Gastrocnemius medialis (tissue), 4 donors: ENCODE data around the gene ATAD1. TPM values are rescaled to one million over a fixed set of nuclear protein-coding genes. Genes with fewer than 3 reads are reported as not detected.

Source experiments
- ATAC-seq, 2 donors: fragments of 150-250 bp; one replicate each; pipeline ENCODE4 v1.9.1; 2016
- DNase-seq, 2 donors: peaks; one replicate each; pipeline ENCODE4 v3.0.0-alpha.2; 2019
- H3K27ac ChIP-seq, 4 donors: fragments of 200-600 bp; sonication (generic); 1 replicate in 1 of 4; 2 replicates in 3 of 4; pipeline ENCODE4 v1.5.1; 2016 to 2018; ENCODE audit warnings: mild to moderate bottlenecking in 2 of 4, moderate library complexity in 1 of 4
- H3K27me3 ChIP-seq, 3 donors: fragments of 200-600 bp; sonication (generic) in 2 of 3; 1 replicate in 1 of 3; 2 replicates in 2 of 3; pipeline versions ENCODE4 v1.5.1 to v1.6.0; 2016 to 2019; ENCODE audit warnings: mild to moderate bottlenecking in 1 of 3, moderate library complexity in 1 of 3
- H3K36me3 ChIP-seq, 2 donors: fragments of 200-600 bp; sonication (generic) in 1 of 2; one replicate each; pipeline ENCODE4 v1.5.1; 2017 to 2018
- H3K4me1 ChIP-seq, 2 donors: fragments of 200-600 bp; sonication (generic) in 1 of 2; one replicate each; pipeline ENCODE4 v1.5.1; 2016 to 2017; ENCODE audit warnings: mild to moderate bottlenecking in 2 of 2
- H3K4me3 ChIP-seq, 4 donors: fragments of 200-600 bp; sonication (generic) in 3 of 4; 1 replicate in 1 of 4; 2 replicates in 3 of 4; pipeline ENCODE4 v1.5.1; 2016 to 2019; ENCODE audit warnings: mild to moderate bottlenecking in 2 of 4
- H3K9me3 ChIP-seq, 3 donors: fragments of 200-600 bp; sonication (generic) in 2 of 3; 1 replicate in 1 of 3; 2 replicates in 2 of 3; pipeline ENCODE4 v1.5.1; 2016 to 2019
- POLR2A ChIP-seq, 2 donors: fragments of 450-650 bp; IDR thresholded peaks; one replicate each; pipeline ENCODE4 v1.6.1; 2017; ENCODE audit warnings: antibody characterized with exemption in 2 of 2, mild to moderate bottlenecking in 2 of 2, moderate library complexity in 2 of 2
- in situ Hi-C, 4 donors: fragments of 200-750 bp; cut with MboI; loops; one replicate each; pipeline versions ENCODE4 v1.15.0 to v1.8.0; 2017; ENCODE audit warnings: low sequenced_read_pairs in 4 of 4
- intact Hi-C: fragments of 100-400 bp; cut with DNase I; formaldehyde crosslinking; loops from one replicate; pipeline ENCODE4 v1.15.1; 2023; ENCODE audit warnings: low total_unique reads
- total RNA-seq, 4 donors: library from RNA; depleted of rRNA; stranded (reverse); fragments of >200 nt; gene quantifications; one replicate each; pipeline versions ENCODE4 v1.1.0 to v1.2.3, GENCODE V29; 2016
- TF ChIP-seq, protein P1 (sequence below), 5 experiments: fragments of 450-650 bp in 3 of 5; fragments of 200-600 bp in 2 of 5; sonication (generic) in 2 of 5; IDR thresholded peaks in 4 of 5; conservative IDR thresholded peaks in 1 of 5; 1 replicate in 4 of 5; 2 replicates in 1 of 5; pipeline ENCODE4 v1.5.1; 2016 to 2019; ENCODE audit warnings: antibody characterized with exemption in 5 of 5, mild to moderate bottlenecking in 3 of 5, moderate library complexity in 3 of 5

Gene ATAD1
- total RNA-seq, 4 donors from 2014 or later, result 32.0 to 65.4 (median 51.0) TPM

DNA sequence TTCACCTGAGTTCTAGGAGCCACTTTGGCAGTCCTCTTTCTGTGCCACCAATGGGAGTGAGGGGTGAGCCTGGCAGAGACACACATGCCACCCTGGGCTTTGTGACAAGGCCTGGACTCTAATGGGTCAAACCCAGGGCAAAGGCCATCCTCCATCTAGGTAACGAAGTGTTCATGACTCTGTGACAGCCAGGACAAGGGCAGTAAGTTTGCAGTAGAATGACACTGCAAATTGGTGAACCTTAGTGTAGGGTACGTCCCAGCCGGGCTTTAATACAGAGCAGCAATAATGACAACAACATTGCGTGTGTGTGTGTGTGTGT, 115.1 kb downstream of the ATAD1 start:
- ATAC-seq, result no peak
- Histone ChIP-seq H3K36me3 (no peaks in the 10 kb centered on the region), H3K27ac (no peak overlapping the region), H3K4me3 (no peak overlapping the region), H3K9me3 (no peaks in the 10 kb centered on the region), H3K4me1 (no peaks in the 10 kb centered on the region), H3K27me3 (no peaks in the 10 kb centered on the region)
- no peak for TF ChIP-seq POLR2A (IDR thresholded peaks at IDR 0.05)
- TF ChIP-seq, protein P1, sequence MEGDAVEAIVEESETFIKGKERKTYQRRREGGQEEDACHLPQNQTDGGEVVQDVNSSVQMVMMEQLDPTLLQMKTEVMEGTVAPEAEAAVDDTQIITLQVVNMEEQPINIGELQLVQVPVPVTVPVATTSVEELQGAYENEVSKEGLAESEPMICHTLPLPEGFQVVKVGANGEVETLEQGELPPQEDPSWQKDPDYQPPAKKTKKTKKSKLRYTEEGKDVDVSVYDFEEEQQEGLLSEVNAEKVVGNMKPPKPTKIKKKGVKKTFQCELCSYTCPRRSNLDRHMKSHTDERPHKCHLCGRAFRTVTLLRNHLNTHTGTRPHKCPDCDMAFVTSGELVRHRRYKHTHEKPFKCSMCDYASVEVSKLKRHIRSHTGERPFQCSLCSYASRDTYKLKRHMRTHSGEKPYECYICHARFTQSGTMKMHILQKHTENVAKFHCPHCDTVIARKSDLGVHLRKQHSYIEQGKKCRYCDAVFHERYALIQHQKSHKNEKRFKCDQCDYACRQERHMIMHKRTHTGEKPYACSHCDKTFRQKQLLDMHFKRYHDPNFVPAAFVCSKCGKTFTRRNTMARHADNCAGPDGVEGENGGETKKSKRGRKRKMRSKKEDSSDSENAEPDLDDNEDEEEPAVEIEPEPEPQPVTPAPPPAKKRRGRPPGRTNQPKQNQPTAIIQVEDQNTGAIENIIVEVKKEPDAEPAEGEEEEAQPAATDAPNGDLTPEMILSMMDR (IDR thresholded peaks at IDR 0.05 in 4 of 5, conservative IDR thresholded peaks at IDR 0.05 in 1 of 5), result no peak
- DNase-seq, result no peak
- intact Hi-C loops, result no loop called here
- in situ Hi-C loops, result no loop called here

DNA sequence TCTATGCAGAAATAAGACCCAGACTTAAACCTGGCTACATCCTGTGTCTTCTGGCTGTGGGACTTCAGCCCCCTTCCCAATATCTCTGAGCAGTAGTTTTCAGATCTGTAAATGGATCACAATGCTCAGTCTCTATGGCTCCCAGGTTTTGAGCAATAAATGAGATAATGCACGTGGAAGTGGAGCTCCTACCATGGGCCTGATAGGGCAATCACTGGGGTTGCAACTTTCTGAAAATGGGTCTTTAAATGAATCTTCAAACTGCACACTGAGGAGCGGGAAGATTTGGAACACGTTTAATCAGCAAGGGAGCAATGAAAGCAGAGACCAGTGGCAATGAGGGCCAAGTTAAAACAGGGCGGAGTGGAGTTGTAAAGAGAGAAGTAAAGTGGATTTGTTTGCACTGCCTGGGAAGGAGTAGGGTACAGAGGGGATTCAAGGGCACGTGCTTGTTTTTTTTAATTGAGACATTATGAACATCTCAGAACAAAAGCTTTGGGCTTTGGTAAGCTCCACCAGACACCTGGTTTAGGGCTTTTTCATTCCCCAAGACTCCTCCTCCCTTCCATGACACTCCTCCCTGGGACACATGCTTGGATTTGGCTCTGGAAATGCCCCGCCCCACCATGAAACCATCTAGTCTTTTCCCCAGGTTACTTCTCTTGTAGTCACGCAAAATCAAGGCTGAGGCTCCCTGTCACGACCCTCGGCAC, 115.6 kb downstream of the ATAD1 start:
- intact Hi-C loops, result no loop called here
- no peak for ATAC-seq

More for the DNA sequence above, 115.6 kb downstream of the ATAD1 start:
- TF ChIP-seq POLR2A (IDR thresholded peaks at IDR 0.05), result no peak
- TF ChIP-seq, protein P1 (IDR thresholded peaks at IDR 0.05 in 4 of 5, conservative IDR thresholded peaks at IDR 0.05 in 1 of 5), result no peak
- in situ Hi-C loops, result no loop called here
- Histone ChIP-seq H3K27me3 (no peaks in the 10 kb centered on the region), H3K4me1 (no peaks in the 10 kb centered on the region), H3K27ac (no peak overlapping the region), H3K9me3 (no peaks in the 10 kb centered on the region), H3K4me3 (no peak overlapping the region), H3K36me3 (no peaks in the 10 kb centered on the region)
- DNase-seq, result no peak

Other genes with a start within 250 kb of the ATAD1 start
- gene PAPSS2, start 158.3 kb downstream of the ATAD1 start, total RNA-seq, result 1 to 10 TPM; 2.7 to 8.7 (median 6.8) TPM
- gene KLLN, start 45.3 kb upstream of the ATAD1 start, total RNA-seq, result under 1 TPM; 0.10 to 0.39 (median 0.22) TPM
- 10 to 100 TPM; 32.2 to 54.5 (median 41.5) TPM for gene PTEN, start 45.4 kb upstream of the ATAD1 start, total RNA-seq